Stimulated activated CD8-positive, alpha-beta memory T cell treated with anti-CD3 and anti-CD28 coated beads, Interleukin-7, amount 100 ng/mL, for 24 hours (primary cell): ENCODE data around the gene SCAP.

Experiments used
- DNase-seq: peaks from one replicate; pipeline ENCODE4 v3.0.0-alpha.2; 2020; ENCODE audit warnings: low read depth

The SCAP gene

GRCh38 chr3:47413751-47414150, 62.0 kb downstream of the SCAP start:
- DNase-seq = no peak

- no peak for DNase-seq
Observed at GRCh38 chr3:47412842-47413520, 62.8 kb downstream of the SCAP start.

- DNase-seq = no peak
Observed at GRCh38 chr3:47412453-47412756, 63.3 kb downstream of the SCAP start.

DNA sequence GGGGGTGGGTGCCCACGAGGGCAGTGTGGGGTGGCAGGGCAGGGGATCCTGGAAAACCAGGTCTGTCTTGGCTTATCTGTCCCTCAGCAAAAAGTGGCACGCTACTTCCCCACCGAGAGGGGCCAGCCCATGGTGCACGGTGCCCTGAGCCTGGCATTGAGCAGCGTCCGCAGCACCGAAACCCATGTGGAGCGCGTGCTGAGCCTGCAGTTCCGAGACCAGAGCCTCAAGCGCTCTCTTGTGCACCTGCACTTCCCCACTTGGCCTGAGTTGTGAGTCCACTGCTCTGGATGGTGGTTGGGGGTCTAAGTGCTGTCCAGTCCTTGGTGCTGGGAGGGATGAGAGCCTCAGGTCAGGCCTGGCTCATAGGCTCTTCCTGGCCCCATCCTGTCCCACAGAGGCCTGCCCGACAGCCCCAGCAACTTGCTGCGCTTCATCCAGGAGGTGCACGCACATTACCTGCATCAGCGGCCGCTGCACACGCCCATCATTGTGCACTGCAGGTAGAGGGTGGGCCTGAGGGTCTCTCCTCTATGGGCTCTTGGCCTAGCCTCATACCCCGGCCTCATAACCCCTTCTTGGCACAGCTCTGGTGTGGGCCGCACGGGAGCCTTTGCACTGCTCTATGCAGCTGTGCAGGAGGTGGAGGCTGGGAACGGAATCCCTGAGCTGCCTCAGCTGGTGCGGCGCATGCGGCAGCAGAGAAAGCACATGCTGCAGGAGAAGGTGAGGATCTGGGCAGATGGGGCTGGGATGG, 63.9 kb downstream of the SCAP start:
- DNase-seq = no peak

DNA sequence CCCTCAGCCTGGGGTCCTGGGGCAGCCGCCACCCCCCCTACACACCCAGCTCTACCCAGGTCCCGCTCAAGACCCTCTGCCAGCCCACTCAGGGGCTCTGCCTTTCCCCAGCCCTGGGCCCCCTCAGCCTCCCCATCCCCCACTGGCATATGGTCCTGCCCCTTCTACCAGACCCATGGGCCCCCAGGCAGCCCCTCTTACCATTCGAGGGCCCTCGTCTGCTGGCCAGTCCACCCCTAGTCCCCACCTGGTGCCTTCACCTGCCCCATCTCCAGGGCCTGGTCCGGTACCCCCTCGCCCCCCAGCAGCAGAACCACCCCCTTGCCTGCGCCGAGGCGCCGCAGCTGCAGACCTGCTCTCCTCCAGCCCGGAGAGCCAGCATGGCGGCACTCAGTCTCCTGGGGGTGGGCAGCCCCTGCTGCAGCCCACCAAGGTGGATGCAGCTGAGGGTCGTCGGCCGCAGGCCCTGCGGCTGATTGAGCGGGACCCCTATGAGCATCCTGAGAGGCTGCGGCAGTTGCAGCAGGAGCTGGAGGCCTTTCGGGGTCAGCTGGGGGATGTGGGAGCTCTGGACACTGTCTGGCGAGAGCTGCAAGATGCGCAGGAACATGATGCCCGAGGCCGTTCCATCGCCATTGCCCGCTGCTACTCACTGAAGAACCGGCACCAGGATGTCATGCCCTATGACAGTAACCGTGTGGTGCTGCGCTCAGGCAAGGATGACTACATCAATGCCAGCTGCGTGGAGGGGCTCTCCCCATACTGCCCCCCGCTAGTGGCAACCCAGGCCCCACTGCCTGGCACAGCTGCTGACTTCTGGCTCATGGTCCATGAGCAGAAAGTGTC, 64.7 kb downstream of the SCAP start:
- no peak for DNase-seq

DNA sequence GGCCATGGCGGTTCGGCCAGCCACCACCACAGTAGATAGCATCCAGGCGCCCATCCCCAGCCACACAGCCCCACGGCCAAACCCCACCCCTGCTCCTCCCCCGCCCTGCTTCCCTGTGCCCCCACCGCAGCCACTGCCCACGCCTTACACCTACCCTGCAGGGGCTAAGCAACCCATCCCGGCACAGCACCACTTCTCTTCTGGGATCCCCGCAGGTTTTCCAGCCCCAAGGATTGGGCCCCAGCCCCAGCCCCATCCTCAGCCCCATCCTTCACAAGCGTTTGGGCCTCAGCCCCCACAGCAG, 65.4 kb downstream of the SCAP start:
- no peak for DNase-seq

DNA sequence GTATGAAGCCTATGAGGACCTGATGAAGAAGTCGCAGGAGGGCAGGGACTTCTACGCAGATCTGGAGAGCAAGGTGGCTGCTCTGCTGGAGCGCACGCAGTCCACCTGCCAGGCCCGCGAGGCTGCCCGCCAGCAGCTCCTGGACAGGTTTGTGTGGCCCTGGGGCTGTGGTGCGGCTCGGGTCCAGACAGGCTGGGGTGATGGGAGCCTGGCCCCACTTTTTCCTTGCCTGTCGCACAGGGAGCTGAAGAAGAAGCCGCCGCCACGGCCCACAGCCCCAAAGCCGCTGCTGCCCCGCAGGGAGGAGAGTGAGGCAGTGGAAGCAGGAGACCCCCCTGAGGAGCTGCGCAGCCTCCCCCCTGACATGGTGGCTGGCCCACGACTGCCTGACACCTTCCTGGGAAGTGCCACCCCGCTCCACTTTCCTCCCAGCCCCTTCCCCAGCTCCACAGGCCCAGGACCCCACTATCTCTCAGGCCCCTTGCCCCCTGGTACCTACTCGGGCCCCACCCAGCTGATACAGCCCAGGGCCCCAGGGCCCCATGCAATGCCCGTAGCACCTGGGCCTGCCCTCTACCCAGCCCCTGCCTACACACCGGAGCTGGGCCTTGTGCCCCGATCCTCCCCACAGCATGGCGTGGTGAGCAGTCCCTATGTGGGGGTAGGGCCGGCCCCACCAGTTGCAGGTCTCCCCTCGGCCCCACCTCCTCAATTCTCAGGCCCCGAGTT, 65.9 kb downstream of the SCAP start:
- no peak for DNase-seq

GRCh38 chr3:47409284-47409683, 66.5 kb downstream of the SCAP start:
- no peak for DNase-seq

DNA sequence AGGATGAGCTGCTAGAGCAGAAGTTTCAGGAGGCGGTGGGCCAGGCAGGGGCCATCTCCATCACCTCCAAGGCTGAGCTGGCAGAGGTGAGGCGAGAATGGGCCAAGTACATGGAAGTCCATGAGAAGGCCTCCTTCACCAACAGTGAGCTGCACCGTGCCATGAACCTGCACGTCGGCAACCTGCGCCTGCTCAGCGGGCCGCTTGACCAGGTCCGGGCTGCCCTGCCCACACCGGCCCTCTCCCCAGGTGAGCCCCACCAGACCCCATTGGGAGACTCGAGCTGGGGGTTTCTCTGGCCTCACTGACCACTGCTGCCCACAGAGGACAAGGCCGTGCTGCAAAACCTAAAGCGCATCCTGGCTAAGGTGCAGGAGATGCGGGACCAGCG, 66.9 kb downstream of the SCAP start:
- DNase-seq = no peak

DNA sequence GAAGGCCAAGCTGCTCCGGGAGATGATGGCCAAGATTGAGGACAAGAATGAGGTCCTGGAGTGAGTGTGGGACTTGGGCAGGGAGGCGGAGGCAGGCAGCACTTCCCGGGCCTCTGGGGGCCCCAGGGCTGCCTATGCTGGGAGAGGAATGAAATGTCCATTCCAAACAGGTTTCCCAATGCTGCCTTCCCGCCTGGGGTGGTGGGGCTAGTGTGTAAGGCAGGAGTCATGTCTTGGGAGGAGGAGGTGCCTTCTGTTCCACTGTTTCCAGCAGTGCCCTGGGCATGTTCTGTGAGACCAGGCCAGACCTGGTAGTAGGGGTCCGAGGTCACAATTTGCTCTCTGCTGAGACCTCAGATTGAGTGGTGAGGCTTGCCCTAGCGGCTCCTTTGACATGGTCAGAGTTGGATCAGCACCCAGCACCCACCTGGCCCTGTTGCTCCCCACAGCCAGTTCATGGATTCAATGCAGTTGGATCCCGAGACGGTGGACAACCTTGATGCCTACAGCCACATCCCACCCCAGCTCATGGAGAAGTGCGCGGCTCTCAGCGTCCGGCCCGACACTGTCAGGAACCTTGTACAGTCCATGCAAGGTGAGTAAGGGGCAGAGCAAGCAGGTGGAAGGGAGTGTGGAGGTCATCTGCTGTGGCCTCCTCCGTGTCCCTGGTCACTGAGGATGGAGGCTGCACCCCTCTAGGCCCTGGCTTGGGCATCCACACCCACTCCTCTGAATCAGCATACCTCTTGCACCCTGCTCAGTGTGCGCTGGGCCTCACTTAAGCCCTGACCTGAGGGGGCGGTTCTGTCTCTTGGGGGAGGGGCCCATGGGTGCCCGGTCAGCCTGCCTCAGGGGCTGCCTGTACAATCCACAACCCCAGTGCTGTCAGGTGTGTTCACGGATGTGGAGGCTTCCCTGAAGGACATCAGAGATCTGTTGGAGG, 67.6 kb downstream of the SCAP start:
- DNase-seq = no peak

DNA sequence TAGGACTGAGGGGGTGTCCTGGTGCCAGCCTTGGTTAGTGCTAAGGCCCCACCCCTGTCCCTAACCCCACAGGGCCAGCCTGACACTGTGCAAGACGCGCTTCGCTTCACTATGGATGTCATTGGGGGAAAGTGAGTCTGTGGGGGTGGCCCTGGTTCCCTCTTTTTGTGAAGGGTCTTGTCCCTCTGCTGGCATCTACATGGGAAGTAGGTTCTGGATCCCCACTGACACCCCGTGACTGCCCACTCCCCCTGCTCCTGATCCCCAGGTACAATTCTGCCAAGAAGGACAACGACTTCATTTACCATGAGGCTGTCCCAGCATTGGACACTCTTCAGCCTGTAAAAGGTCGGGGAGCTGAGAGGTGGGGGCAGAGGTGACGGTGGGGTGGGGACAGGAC, 68.5 kb downstream of the SCAP start:
- no peak for DNase-seq

- DNase-seq = no peak
Observed at GRCh38 chr3:47406762-47407149, 69.0 kb downstream of the SCAP start.

DNA sequence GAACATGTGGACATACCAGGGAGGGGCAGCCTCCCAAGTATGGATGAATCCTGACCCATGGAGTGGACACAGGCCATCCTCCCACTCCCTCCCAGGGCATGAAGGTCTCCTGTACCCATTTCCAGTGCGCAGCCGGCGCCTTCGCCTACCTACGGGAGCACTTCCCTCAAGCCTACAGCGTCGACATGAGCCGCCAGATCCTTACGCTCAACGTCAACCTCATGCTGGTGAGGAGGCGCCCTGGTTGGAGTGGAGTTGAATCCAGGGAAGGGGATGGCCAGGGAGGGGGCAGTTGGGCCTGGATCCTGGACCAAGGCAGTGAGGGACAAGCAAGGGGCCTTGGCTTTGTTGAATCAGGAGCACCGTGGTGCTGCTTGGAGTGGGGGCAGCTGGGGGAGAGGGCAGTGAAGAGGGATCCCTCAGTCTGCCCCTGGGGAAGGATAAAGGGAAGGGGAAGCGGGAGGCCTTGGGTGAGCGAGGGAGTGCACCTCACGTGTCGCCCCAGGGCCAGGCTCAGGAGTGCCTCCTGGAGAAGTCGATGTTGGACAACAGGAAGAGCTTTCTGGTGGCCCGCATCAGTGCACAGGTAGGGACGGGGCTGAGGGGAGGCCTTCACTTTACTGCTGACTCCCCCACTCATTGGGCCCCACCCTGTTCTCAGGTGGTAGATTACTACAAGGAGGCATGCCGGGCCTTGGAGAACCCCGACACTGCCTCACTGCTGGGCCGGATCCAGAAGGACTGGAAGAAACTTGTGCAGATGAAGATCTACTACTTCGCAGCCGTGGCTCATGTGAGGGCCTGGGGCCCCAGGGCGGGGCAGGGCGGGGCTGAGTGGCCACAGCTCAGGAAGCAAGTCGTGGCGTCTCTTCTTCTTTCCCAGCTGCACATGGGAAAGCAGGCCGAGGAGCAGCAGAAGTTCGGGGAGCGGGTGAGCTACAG, 69.7 kb downstream of the SCAP start:
- DNase-seq = no peak

DNA sequence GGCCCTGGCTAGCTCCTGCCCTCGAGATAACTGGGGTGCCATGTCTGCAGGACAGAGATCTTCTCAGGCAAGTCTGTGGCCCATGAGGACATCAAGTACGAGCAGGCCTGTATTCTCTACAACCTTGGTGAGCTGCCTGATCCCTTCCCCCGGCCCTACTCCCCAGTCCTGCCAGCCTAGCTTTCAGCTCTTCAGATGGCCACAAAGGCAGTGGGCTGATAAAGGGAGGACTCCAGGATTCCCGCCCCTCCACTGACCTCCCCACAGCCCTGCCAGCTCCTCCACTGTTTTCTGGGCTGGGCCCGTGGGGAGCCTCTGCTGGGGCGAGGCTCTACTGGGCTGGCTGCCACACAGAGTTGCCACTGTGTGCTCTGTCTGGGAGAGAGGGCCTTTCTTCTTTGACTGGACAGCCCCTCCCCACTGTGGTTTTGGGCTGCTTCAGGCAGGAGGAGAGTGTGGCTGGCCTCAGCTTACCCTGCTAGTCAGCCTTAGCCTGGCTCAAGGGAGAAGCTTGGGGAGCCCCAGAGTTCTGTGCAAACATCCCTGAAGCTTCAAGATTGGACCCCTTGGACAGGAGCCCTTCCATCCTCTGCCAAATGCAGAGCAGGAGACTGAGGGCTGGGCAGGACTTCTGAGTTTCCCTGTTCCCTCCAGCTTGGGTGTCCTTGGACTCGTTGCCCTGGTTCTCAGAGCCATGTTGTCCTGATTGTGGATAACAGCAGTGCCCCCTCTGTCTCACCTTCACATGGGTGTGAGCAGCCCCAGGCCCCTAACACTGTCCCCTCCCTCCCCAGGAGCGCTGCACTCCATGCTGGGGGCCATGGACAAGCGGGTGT, 70.6 kb downstream of the SCAP start:
- DNase-seq = no peak

DNA sequence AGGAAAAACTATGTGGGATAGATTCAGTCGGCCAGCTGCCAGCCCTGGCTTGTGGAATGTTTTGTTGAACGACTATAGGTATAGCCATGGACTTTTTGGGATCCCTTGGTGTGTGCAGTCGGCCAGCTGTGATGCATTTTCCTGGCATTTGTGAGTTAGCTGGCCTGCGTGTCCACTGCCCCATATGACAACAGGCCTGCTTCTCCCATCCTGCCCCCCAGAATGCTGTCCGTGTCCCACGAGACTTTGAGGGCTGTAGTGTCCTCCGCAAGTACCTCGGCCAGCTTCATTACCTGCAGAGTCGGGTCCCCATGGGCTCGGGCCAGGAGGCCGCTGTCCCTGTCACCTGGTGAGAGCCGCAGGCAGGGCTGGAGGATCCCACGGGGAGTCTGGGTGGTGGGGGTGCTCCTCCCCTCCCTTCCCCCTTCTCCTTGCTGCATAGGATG, 71.3 kb downstream of the SCAP start:
- no peak for DNase-seq

DNA sequence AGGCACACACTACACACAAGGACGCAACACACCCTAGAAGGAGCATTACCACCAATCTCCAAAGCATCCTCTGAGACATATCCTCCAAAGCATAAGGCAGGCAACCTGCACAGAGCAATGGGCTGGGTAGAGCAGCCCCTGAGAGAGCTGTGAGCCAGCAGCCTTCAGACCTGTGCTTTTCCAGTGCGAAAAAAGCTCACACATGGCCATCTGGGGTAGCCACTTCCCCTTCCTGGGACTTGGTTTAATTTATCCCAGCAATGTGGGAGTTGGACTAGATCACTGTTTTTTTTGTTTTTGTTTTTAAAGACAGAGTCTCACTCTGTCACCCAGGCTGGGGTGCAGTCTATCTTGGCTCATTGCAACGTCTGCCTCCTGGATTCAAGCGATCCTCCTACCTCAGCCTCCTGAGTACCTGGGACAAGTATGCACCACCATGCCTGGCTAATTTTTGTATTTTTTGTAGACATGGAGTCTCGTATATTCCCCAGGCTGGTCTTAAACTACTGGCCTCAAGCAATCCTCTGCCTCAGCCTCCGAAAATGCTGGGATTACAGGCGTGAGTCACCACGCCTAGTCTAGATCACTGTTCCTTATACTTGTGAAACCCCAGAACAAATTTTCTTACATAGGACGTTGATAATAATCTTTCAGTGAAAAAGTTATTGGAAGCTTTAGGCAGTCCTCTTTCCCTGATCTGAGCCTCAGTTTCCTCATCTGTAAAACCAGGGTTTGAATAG, 76.0 kb downstream of the SCAP start:
- DNase-seq = no peak

DNA sequence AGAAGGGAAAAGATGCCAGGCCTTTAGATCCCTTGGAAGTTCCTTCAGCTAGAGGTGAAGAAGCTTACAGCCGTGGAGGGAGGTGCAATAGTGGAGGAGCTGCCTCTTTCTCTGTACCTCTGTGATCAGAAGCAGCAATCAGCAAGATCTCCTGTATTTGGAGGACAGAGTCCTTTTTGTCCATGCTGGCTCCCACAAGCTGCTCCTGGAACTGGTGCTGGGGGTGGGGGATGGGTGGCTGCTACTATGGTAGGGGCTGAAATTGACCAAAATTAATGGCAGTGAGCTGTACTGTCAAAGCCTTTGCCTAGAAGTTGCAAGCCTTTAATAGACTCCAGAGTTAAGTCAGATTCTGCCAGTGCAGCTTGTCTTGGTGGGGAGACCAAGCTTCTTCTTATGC, 76.7 kb downstream of the SCAP start:
- DNase-seq = no peak

GRCh38 chr3:47398228-47398627, 77.5 kb downstream of the SCAP start:
- DNase-seq = no peak

- DNase-seq = no peak
Observed at GRCh38 chr3:47394881-47395280, 80.9 kb downstream of the SCAP start.
